PC-3 (cell line): Measurements from ENCODE around the gene HHATL. TPM values are rescaled to one million over a fixed set of nuclear protein-coding genes. Genes with fewer than 3 reads are reported as not detected.

ENCODE experiments used
- ATAC-seq: fragments of 200-7000 bp; cut with Tn5 transposase; 2 replicates; pipeline ENCODE4 v1.9.1; 2020; ENCODE audit warnings: mild to moderate bottlenecking, moderate library complexity
- BruUV-seq: library from RNA; stranded (reverse); fragments of 400-500 nt; replicated peaks from 2 replicates; lab custom pipeline; 2021; lab: Mats Ljungman, UMichigan
- CTCF ChIA-PET: fragments of 300-600 bp; sonication (Branson Sonifier 250); formaldehyde crosslinking; loops from one replicate; lab custom pipeline; 2022; ENCODE audit warnings: antibody characterized with exemption; lab: Charles Lee
- POLR2A ChIA-PET: fragments of 300-600 bp; sonication (Branson Sonifier 250); formaldehyde crosslinking; loops from one replicate; lab custom pipeline; 2022; ENCODE audit warnings: antibody characterized with exemption; ENCODE audit not compliant: unreplicated experiment; lab: Charles Lee
- DNase-seq: peaks from one replicate; pipeline ENCODE4 v3.0.0-alpha.2; 2015
- H2AFZ ChIP-seq: fragments of 300-600 bp; sonication (generic); 2 replicates; pipeline ENCODE4 v1.6.0; 2016; ENCODE audit warnings: antibody characterized with exemption, low read length
- H3F3A ChIP-seq: fragments of 300-600 bp; sonication (generic); one replicate; pipeline ENCODE4 v1.6.0; 2017; ENCODE audit warnings: antibody characterized with exemption, low read length, control low read depth, mild to moderate bottlenecking; ENCODE audit not compliant: unreplicated experiment
- H3K27ac ChIP-seq: fragments of 300-600 bp; sonication (generic); 2 replicates; pipeline ENCODE4 v1.5.1; 2016; ENCODE audit warnings: mild to moderate bottlenecking, low read length
- H3K27me3 ChIP-seq: fragments of 300-600 bp; sonication (generic); 2 replicates; pipeline ENCODE4 v1.6.1; 2016; ENCODE audit warnings: low read length, mixed read lengths
- H3K36me3 ChIP-seq: fragments of 300-600 bp; sonication (generic); 2 replicates; pipeline ENCODE4 v1.6.1; 2016; ENCODE audit warnings: low read depth, mixed run types, low read length, mixed read lengths
- H3K4me1 ChIP-seq: fragments of 300-600 bp; sonication (generic); 2 replicates; pipeline ENCODE4 v1.5.1; 2016; ENCODE audit warnings: low read length; ENCODE audit not compliant: insufficient read depth
- H3K4me2 ChIP-seq: fragments of 300-600 bp; sonication (generic); 2 replicates; pipeline ENCODE4 v1.6.0; 2016; ENCODE audit warnings: low read length
- H3K4me3 ChIP-seq: fragments of 300-600 bp; sonication (generic); 2 replicates; pipeline ENCODE4 v1.5.1; 2016; ENCODE audit warnings: mild to moderate bottlenecking, low read length, mixed read lengths
- H3K79me2 ChIP-seq: fragments of 300-600 bp; sonication (generic); 2 replicates; pipeline ENCODE4 v1.6.1; 2017; ENCODE audit warnings: low read length, mixed read lengths
- H3K9ac ChIP-seq: fragments of 300-600 bp; sonication (generic); 2 replicates; pipeline ENCODE4 v1.6.0; 2016; ENCODE audit warnings: mild to moderate bottlenecking, low read length
- H3K9me2 ChIP-seq: fragments of 300-600 bp; sonication (generic); replicated peaks from 2 replicates; pipeline ENCODE4 v1.6.1; 2016; ENCODE audit warnings: mixed run types, low read length, mixed read lengths
- H3K9me3 ChIP-seq: fragments of 300-600 bp; sonication (generic); 2 replicates; pipeline ENCODE4 v1.6.1; 2016; ENCODE audit warnings: low read length, mixed read lengths
- H4K20me1 ChIP-seq: fragments of 300-600 bp; sonication (generic); 2 replicates; pipeline ENCODE4 v1.6.1; 2016; ENCODE audit warnings: low read length, mixed read lengths
- CTCF ChIP-seq: fragments of 300-600 bp; sonication (generic); conservative IDR thresholded peaks from 2 replicates; pipeline ENCODE4 v1.5.1; 2017; ENCODE audit warnings: antibody characterized with exemption, low read depth, mild to moderate bottlenecking, low read length
- EZH2 ChIP-seq: fragments of 300-600 bp; sonication (generic); IDR thresholded peaks from one replicate; pipeline ENCODE4 v1.6.1; 2017; ENCODE audit warnings: antibody characterized with exemption, mild to moderate bottlenecking, low read length; ENCODE audit not compliant: unreplicated experiment
- EZH2phosphoT487 ChIP-seq: fragments of 300-600 bp; sonication (generic); IDR thresholded peaks from 2 replicates; pipeline ENCODE4 v1.6.1; 2018; ENCODE audit warnings: mild to moderate bottlenecking, antibody characterized with exemption, low read length, borderline replicate concordance
- intact Hi-C: fragments of 100-400 bp; cut with micrococcal nuclease; formaldehyde crosslinking; loops from 2 replicates; pipeline ENCODE4 v1.9.0; 2023
- total RNA-seq: library from RNA; depleted of rRNA; stranded (reverse); fragments of >200 nt; gene quantifications from 2 replicates; pipeline ENCODE4 v1.2.3, GENCODE V29; 2014

The HHATL gene
- total RNA-seq, 1 experiment from 2014 or later: not detected

- H3K79me2 ChIP-seq: no peaks in the 10 kb centered on the region
- no peaks in the 10 kb centered on the region for H3K9me2 ChIP-seq
- H3K4me2 ChIP-seq: no peak overlapping the region
- no peak overlapping the region for H2AFZ ChIP-seq
- H3K27ac ChIP-seq: no peak overlapping the region
- H3K36me3 ChIP-seq: no peaks in the 10 kb centered on the region
- CTCF ChIA-PET: no interaction called here
- H3K27me3 ChIP-seq: no peaks in the 10 kb centered on the region
- no peak overlapping the region for H3K4me3 ChIP-seq
- TF ChIP-seq CTCF: no peak
- TF ChIP-seq EZH2phosphoT487: no peak
- no peak for TF ChIP-seq EZH2
- intact Hi-C loops: no loop called here
- no peaks in the 10 kb centered on the region for H3K4me1 ChIP-seq
- H3K9me3 ChIP-seq: no peaks in the 10 kb centered on the region
- POLR2A ChIA-PET: interaction anchor here (0.6 kb wide), 1 partner anchor 26 kb away, joined by 3 read pairs; no protein-coding TSS in a partner anchor
- DNase-seq (no peak), ATAC-seq (no peak)
- no peaks in the 10 kb centered on the region for H4K20me1 ChIP-seq
- no peaks in the 10 kb centered on the region for H3F3A ChIP-seq
- H3K9ac ChIP-seq: no peak overlapping the region
- BruUV-seq: no TSS peak
These were observed 36.0 kb downstream of the HHATL start for GRCh38 chr3:42666577-42666998.

GRCh38 chr3:42666022-42666421 is 36.6 kb downstream of the HHATL start:
- ChIA-PET POLR2A (no interaction called here), CTCF (no interaction called here)
- Histone ChIP-seq H3K4me2 (no peak overlapping the region), H3K9ac (no peak overlapping the region), H3K4me3 (no peak overlapping the region), H3K9me2 (no peaks in the 10 kb centered on the region), H3K9me3 (no peaks in the 10 kb centered on the region), H3K79me2 (no peaks in the 10 kb centered on the region), H2AFZ (no peak overlapping the region), H3K27ac (no peak overlapping the region), H3K4me1 (no peaks in the 10 kb centered on the region), H3K27me3 (no peaks in the 10 kb centered on the region), H4K20me1 (no peaks in the 10 kb centered on the region), H3F3A (no peaks in the 10 kb centered on the region), H3K36me3 (no peaks in the 10 kb centered on the region)
- DNase-seq (no peak), ATAC-seq (no peak)
- intact Hi-C loops: no loop called here
- no TSS peak for BruUV-seq
- TF ChIP-seq CTCF: no peak
- TF ChIP-seq EZH2phosphoT487: no peak
- no peak for TF ChIP-seq EZH2

- no peaks in the 10 kb centered on the region for H3K4me1 ChIP-seq
- no peak overlapping the region for H3K4me2 ChIP-seq
- POLR2A ChIA-PET: no interaction called here
- H3K4me3 ChIP-seq: no peak overlapping the region
- no peak overlapping the region for H3K9ac ChIP-seq
- H3K27ac ChIP-seq: no peak overlapping the region
- no peaks in the 10 kb centered on the region for H3K79me2 ChIP-seq
- no peaks in the 10 kb centered on the region for H3K36me3 ChIP-seq
- no peaks in the 10 kb centered on the region for H3K27me3 ChIP-seq
- H3F3A ChIP-seq: no peaks in the 10 kb centered on the region
- DNase-seq: no peak
- BruUV-seq: no TSS peak
- intact Hi-C loops: no loop called here
- TF ChIP-seq CTCF (no peak), EZH2phosphoT487 (no peak), EZH2 (no peak)
- CTCF ChIA-PET: no interaction called here
- ATAC-seq: no peak
- H3K9me2 ChIP-seq: no peaks in the 10 kb centered on the region
- H3K9me3 ChIP-seq: no peaks in the 10 kb centered on the region
- no peak overlapping the region for H2AFZ ChIP-seq
- H4K20me1 ChIP-seq: no peaks in the 10 kb centered on the region
These were observed 37.3 kb downstream of the HHATL start for GRCh38 chr3:42665050-42665878.
